RPMI8226 (cell line): Measurements from ENCODE around the gene SYMPK.

Source experiments
- DNase-seq: peaks from one replicate; pipeline ENCODE4 v3.0.0-alpha.2; 2015

The SYMPK gene

DNA sequence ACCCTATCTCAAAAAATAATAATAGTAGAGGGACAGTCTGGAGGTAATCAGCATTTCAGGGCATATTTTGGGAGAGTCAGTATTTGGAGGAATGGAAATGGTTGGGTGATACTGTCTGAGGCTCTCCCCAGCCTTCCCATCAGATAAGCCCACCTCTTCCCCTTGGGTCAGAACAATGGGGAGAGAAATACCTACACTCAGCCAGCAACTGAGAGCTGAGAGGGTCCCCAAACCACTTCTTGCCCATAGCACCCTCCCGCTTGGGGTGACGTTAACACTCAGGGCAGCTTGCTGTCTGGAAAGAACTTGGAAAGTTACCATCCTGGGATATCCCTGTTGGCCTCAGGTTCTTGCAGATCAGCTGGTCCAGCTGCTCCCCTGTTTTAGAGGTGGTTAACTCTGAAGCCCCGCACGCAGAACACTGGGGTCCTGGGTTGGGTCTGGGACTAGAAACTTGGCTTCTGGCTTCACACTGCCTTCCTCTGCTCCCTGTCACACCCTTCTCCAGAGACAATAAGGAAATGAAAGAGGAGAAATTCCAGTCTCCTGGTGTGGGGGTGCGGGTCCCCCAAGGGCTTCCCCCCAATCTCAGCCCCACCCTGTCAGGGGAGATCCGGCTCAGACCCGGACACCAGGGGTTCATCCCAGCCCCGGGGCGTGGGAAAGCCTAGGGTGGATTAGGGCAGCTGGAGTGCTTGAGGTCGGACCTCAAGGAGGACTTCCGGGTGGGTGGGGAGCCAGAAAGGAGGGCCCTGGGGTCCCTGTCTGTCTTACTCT lies 3.6 kb upstream of the SYMPK start:
- DNase-seq = no peak

DNA sequence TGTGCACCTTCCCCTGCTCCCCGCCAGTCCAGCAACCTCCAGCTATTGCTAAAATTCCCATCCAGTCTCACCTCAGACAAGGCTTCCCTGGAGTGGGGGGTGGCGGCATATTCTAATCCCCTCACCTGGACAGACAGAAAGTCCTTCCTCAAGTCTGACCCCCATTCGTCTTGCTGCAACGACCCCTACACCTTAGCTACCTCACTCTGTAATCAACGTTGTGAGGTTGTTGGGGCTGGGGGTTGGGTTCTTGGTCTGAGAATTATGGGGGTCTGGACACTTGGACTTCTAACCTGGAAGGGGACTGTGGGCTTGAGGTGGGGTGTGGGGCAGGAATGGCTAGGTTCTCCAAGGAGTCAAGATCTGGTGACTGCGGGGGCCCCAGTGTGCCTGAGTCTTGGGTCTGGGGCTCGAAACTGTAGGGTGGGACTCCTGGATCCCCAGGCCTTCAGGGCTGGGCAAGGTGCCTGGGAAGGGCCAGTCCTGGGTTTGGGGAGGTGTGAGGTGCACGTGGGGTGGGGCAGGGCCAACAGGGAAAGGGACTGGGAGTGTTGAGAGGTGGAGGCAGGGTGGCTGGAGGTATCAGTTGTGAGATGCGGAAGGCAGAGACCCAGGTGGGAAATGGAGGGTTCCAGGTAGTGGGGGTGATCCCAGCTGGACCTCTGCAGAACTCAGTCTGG lies 2.5 kb upstream of the SYMPK start:
- DNase-seq = no peak

- DNase-seq = no peak
Observed at GRCh38 chr19:45864629-45865082, 1.7 kb upstream of the SYMPK start.

GRCh38 chr19:45863840-45864628 lies 1.1 kb upstream of the SYMPK start, which contains the start of gene FOXA3:
FOXA3 (plus strand) TSS chr19:45864326; CDS start chr19:45864457, 131 bp downstream.
- DNase-seq = peak; percentile 69

DNA sequence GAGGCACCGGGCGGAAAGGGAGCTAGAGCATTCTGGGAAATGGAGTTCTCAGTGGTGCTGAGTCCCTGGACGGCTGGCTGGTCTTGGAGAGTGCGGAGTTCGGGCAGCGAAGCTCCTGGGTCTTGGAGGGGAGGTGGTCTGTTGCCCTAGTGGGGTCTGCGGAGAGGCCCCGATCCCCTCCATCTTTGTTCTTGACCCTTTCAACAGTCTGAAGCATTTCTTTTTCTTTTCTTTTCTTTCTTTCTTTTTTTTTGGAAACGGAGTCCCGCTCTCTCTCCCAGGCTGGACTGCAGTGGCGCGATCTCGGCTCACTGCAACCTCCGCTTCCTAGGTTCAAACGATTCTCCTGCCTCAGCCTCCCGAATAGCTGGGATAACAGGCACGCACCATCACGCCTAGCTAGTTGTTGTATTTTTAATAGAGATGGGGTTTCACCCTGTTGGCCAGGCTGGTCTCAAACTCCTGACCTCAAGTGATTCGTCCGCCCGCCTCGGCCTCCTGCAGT lies 440 bp upstream of the SYMPK start:
- no peak for DNase-seq

- DNase-seq = no peak
Observed at GRCh38 chr19:45862271-45862563, 730 bp downstream of the SYMPK start.

DNA sequence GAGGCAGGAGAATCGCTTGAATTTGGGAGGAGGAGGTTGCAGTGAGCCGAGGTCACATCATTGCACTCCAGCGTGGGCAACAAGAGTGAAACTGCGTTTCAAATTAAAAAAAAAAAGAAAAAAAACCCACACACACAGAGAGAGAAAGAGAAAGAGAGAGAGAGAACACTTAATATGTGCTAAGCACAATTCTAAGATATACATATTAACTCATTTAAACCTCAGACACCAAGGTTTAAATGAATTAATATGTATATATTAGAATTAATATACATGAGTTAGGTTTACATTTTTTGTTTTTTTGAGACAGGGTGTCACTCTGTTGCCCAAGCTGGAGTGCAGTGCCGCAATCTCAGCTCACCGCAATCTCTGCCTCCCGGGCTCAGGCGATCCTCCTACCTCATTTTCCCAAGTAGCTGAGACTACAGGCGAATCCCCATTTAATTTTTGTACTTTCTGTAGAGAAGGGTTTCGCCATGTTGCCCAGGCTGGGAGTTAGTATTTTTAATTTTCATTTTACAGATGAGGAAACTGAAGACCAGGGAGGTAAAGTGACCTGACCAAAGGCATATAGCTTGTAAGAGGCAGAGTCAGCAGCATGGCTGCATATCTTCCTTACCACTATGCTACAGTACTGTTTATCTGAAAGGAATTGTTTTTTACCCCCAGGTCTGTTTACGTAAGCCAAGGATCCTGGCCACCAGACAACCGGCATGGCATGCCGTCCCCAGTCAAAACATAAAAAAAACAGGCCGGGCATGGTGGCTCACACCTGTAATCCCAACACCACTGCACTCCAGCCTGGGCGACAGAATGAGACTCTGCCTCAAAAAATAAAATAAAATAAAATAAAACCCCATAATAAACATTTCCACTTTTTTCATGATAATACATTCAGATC lies 2.3 kb downstream of the SYMPK start:
- no peak for DNase-seq

- DNase-seq = no peak
Observed at GRCh38 chr19:45854167-45854778, 8.7 kb downstream of the SYMPK start.

GRCh38 chr19:45852983-45853382 lies 10.0 kb downstream of the SYMPK start:
- no peak for DNase-seq

DNA sequence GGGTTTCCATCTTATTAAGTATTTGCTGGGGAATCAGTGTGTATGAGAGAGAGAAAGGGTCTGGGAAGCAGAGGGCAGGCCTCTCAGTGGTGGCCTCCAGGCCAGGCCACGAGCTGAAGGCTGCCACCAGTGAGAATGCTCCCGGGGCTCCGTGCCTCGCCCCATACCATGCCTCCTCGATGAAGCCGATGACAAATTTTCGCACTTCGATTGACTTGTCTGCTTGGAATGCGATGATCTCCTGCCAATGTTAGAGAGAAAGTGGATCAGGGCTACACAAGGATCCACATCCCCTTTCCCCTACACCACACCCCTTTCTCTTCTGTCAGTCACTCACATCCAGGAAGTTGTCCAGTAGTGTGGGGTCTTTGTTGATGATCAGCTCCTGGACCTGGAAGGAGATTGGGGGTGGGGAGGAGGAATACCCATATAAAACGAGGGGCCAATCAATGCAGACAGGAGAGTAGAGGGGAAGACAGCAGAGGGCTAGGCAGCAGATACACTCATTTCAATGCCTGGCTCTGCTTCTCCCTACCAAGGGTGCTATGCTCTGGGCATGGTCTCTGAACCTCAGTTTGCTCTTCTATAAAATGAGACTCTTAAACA lies 10.7 kb downstream of the SYMPK start:
- no peak for DNase-seq

DNA sequence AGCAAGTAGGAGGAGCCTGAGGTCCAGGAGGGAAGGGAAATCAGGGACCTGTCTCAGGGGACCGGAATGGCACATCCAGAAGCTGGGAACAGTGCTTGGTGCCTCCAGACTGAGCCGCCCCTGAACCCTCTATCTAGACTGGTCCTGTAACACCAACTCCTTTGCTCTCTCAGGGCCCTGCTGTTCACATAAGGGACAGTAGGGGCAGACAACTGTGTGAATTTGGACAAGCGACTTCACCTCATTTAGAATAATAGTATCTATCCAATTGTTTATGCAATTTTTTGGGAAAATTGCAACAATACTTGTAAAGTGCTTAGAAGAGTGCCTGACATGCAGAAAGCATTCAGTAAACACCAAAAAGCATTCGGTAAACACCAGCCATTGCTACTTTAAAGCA lies 14.0 kb downstream of the SYMPK start:
- peak; percentile 10 for DNase-seq

- DNase-seq = no peak
Observed at GRCh38 chr19:45847663-45848062, 15.3 kb downstream of the SYMPK start.

DNA sequence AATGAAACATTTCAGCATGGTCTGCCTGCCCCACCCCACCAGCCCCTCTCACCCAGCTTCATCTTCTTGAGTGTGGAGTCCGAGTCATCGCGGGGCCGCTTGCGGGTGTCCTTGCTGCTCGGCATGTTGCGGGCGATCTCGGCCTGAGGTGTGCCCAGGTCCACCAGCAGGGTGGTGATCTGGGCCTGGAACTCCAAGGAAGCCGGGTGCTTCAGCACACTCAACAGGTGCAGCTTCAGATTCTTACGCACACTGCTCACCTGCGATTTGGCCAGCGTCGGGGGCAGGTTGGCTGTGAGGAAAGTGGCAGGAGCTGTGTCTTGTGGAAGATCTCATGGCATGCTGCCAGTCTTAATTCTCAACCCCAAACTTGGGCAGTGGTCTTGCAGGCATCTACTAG lies 20.7 kb downstream of the SYMPK start:
- DNase-seq = no peak

- no peak for DNase-seq
Observed at GRCh38 chr19:45834970-45835369, 28.0 kb downstream of the SYMPK start.

- DNase-seq = no peak
Observed at GRCh38 chr19:45828945-45829344, 34.0 kb downstream of the SYMPK start.

GRCh38 chr19:45828523-45828922 lies 34.4 kb downstream of the SYMPK start:
- no peak for DNase-seq

DNA sequence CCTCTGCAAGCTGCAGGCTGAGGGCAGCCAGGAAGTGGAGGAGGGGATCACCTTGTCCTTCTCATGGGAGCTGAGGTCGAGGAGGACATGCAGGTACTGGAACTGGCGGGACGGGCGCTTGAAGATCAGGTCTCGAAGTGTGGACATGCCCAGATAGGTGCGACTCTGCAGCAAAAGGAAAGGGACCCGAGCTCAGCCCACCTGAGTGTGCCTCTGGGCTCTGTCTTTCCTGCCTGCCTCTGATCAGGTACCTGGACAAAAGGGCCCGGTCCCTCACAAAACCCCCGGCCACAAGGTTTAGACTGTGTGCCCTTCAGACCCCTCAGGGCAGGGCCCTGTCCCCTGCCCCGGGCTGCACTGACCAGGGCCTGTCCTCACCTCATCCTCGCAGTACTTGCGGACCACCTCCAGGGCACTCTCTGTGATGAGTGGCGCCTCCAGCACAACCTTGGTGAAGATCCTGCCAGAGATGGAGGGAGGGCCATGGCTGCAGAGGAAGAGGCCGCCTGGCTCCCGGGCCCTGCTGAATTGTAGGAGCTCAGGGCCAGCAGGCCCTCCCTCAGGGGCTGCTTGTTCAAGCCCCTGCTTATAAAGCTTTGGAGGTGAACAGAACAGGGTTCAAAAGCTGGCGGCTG lies 35.4 kb downstream of the SYMPK start:
- no peak for DNase-seq

DNA sequence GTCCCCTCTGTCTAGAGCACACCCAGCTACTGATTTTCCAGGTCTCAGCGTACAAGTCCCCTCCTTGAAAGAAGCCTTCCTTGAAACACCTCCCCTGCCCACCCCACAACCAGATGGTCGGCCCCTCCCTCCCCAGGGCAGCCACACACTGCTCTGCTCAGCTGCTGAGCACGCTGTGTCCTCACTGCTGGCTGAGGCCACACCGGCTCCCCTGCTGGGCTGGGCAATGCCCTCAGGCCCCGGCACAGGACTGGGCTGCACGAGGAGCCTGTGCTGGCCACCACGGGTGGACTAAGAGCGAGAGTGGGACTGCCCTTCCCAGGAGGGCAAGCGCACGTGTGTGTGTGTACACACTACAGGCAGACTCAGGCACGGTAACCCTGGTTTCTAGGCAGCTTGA lies 36.0 kb downstream of the SYMPK start:
- DNase-seq = no peak

- DNase-seq = no peak
Observed at GRCh38 chr19:45825917-45826893, 36.7 kb downstream of the SYMPK start.

DNA sequence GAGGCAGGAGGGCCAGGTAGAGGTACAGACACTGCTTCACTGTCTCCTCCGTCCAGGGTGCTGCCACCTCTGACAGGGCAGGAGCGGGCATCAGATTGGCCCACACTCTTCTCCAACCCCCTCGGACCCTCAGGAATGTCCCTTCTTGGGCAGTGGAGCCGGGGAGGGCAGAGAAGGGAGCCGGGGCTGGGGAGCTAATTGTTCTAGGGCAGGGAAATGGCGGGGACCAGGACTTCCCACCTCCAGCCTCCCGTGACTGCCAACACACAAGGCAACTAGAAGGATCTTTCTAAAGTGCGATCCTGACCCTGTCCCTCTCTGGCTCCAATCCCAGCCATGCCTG lies 37.7 kb downstream of the SYMPK start:
- DNase-seq = no peak
